Uterus (tissue), 4 donors: ENCODE data around the gene P2RY13. TPM values are rescaled to one million over a fixed set of nuclear protein-coding genes. Genes with fewer than 3 reads are reported as not detected.

Source experiments
- DNase-seq, 2 donors: peaks; one replicate each; pipeline ENCODE4 v3.0.0-alpha.2; 2019 to 2020
- H3K27ac ChIP-seq, 2 donors: fragments of 200-600 bp; sonication (generic); 1 replicate in 1 of 2; 2 replicates in 1 of 2; pipeline ENCODE4 v1.5.1; 2016 to 2018
- H3K27me3 ChIP-seq, 2 donors: fragments of 200-600 bp; sonication (generic); one replicate each; pipeline ENCODE4 v1.5.1; 2018 to 2019; ENCODE audit warnings: control low read depth in 1 of 2
- H3K36me3 ChIP-seq, 2 donors: fragments of 200-600 bp; sonication (generic); one replicate each; pipeline ENCODE4 v1.5.1; 2019; ENCODE audit warnings: control low read depth in 1 of 2
- H3K4me1 ChIP-seq, 2 donors: fragments of 200-600 bp; sonication (generic); one replicate each; pipeline ENCODE4 v1.5.1; 2018 to 2019; ENCODE audit warnings: control low read depth in 1 of 2
- H3K4me3 ChIP-seq, 2 donors: fragments of 200-600 bp; sonication (generic); 1 replicate in 1 of 2; 2 replicates in 1 of 2; pipeline ENCODE4 v1.5.1; 2018 to 2019; ENCODE audit warnings: mild to moderate bottlenecking in 1 of 2
- H3K9me3 ChIP-seq, 2 donors: fragments of 200-600 bp; sonication (generic); one replicate each; pipeline ENCODE4 v1.5.1; 2019; ENCODE audit warnings: control low read depth in 1 of 2
- POLR2A ChIP-seq, 2 donors: fragments of 450-650 bp; IDR thresholded peaks; one replicate each; pipeline ENCODE4 v1.6.1; 2016; ENCODE audit warnings: antibody characterized with exemption in 2 of 2, mild to moderate bottlenecking in 1 of 2, moderate library complexity in 1 of 2
- intact Hi-C: fragments of 100-400 bp; cut with DNase I; formaldehyde crosslinking; loops from one replicate; pipeline ENCODE4 v1.15.1; 2023; ENCODE audit warnings: low total_unique reads
- total RNA-seq, 4 donors: library from RNA; depleted of rRNA in 3 of 4; stranded (reverse); fragments of >200 nt in 3 of 4; gene quantifications; one replicate each; pipeline versions ENCODE4 v1.1.0 to v1.2.4, GENCODE V29; 2014 to 2023
- TF ChIP-seq, protein P1 (sequence below), 4 experiments: fragments of 200-600 bp in 2 of 4; fragments of 450-650 bp in 2 of 4; sonication (generic) in 2 of 4; IDR thresholded peaks; one replicate each; pipeline ENCODE4 v1.5.1; 2016 to 2019; ENCODE audit warnings: antibody characterized with exemption in 4 of 4, mild to moderate bottlenecking in 2 of 4, moderate library complexity in 1 of 4
- donor health status: DM: yes; HTN: yes; CAD: no.

P2RY13 gene
- total RNA-seq, 4 donors from 2014 or later, result 0.88 to 1.5 (median 1.2) TPM

GRCh38 chr3:151282921-151283320 lies 46.4 kb downstream of the P2RY13 start:
- no peak for DNase-seq
- Histone ChIP-seq H3K36me3 (no peaks in the 10 kb centered on the region), H3K27me3 (no peaks in the 10 kb centered on the region), H3K9me3 (no peaks in the 10 kb centered on the region), H3K4me3 (no peak overlapping the region), H3K27ac (peak overlapping the region in 1 of 2 donors; percentile 51), H3K4me1 (peaks cover 4 to 5% of the 10 kb centered on the region in 2 donors)
- TF ChIP-seq, protein P1, sequence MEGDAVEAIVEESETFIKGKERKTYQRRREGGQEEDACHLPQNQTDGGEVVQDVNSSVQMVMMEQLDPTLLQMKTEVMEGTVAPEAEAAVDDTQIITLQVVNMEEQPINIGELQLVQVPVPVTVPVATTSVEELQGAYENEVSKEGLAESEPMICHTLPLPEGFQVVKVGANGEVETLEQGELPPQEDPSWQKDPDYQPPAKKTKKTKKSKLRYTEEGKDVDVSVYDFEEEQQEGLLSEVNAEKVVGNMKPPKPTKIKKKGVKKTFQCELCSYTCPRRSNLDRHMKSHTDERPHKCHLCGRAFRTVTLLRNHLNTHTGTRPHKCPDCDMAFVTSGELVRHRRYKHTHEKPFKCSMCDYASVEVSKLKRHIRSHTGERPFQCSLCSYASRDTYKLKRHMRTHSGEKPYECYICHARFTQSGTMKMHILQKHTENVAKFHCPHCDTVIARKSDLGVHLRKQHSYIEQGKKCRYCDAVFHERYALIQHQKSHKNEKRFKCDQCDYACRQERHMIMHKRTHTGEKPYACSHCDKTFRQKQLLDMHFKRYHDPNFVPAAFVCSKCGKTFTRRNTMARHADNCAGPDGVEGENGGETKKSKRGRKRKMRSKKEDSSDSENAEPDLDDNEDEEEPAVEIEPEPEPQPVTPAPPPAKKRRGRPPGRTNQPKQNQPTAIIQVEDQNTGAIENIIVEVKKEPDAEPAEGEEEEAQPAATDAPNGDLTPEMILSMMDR (IDR thresholded peaks at IDR 0.05), result peak; percentile 63 to 83 (median 66)
- TF ChIP-seq POLR2A (IDR thresholded peaks at IDR 0.05), result no peak
- intact Hi-C loops, result loop anchor here (10.0 kb wide), 1 partner anchor 58 kb away; no protein-coding TSS in a partner anchor

DNA sequence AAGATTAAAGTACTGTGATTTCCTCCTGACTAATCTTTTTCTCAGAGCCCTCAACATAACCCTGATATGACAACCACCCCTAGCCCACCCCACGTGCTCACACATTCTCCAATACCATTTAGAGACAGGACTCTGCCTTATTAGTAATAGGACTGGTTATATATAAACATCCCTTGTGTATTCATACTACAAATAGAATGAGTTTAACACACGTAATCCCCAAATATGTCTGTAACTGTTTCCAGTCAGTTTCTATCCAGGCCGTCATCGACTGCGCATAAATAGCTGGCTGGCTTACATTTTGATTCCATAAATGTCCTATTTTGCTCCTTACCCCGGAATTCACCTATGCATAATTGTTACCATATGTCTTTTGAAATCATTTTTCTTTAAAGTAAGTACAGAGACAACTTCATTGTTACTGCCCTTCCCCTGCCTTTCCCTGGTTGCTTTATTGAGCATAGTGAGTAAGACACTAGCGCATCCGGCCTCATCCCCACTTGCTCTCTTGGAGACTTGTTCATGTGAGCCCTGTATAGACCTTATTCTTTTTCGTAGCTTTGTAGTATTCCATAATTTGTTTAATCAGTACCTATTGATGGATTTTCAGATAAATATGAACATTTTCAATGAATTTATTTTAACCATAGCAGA lies 47.6 kb downstream of the P2RY13 start:
- H3K4me3 ChIP-seq, result no peak overlapping the region
- peaks cover 4 to 5% of the 10 kb centered on the region in 2 donors for H3K4me1 ChIP-seq
- intact Hi-C loops, result loop anchor here (10.0 kb wide), 1 partner anchor 57 kb away; no protein-coding TSS in a partner anchor
- no peaks in the 10 kb centered on the region for H3K27me3 ChIP-seq
- no peak for DNase-seq
- H3K9me3 ChIP-seq, result no peaks in the 10 kb centered on the region
- TF ChIP-seq POLR2A (IDR thresholded peaks at IDR 0.05), result no peak
- TF ChIP-seq, protein P1 (IDR thresholded peaks at IDR 0.05), result no peak
- H3K27ac ChIP-seq, result peak overlapping the region in 1 of 2 donors; percentile 2
- H3K36me3 ChIP-seq, result no peaks in the 10 kb centered on the region

- Histone ChIP-seq H3K36me3 (no peaks in the 10 kb centered on the region), H3K27ac (no peak within 1 kb of the TSS), H3K4me1 (no peaks in the 10 kb centered on the region), H3K27me3 (no peaks in the 10 kb centered on the region), H3K9me3 (no peaks in the 10 kb centered on the region), H3K4me3 (no peak within 1 kb of the TSS)
- no peak for DNase-seq
- intact Hi-C loops, result no loop called here
- TF ChIP-seq, protein P1 (IDR thresholded peaks at IDR 0.05), result no peak
- TF ChIP-seq POLR2A (IDR thresholded peaks at IDR 0.05), result no peak
These were observed 51.1 kb downstream of the P2RY13 start, which contains the start of gene P2RY14 for GRCh38 chr3:151278230-151278629. Gene P2RY14 (minus strand): TSS chr3:151278542. CDS start chr3:151214316, 64,226 bp downstream.

DNA sequence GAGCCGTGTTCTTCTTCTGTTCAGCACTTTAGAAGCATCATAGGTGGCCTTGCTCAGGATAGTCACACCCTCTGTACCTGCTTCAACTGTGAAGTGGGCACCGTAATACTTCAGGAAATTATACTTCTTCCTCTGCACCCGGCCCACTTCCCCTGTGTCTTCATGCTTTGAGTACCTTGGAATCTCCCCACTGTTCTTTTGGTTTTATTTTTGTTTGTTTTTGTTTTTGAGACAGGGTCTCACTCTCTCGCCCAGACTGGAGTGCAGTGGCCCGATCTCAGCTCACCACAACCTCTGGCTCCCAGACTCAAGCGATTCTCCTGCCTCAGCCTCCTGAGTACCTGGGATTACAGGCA lies 52.7 kb downstream of the P2RY13 start:
- intact Hi-C loops, result no loop called here
- no peaks in the 10 kb centered on the region for H3K9me3 ChIP-seq
- no peak overlapping the region for H3K4me3 ChIP-seq
- no peak overlapping the region for H3K27ac ChIP-seq
- H3K36me3 ChIP-seq, result no peaks in the 10 kb centered on the region
- no peak for DNase-seq
- H3K4me1 ChIP-seq, result no peaks in the 10 kb centered on the region
- H3K27me3 ChIP-seq, result no peaks in the 10 kb centered on the region
- no peak for TF ChIP-seq POLR2A (IDR thresholded peaks at IDR 0.05)
- TF ChIP-seq, protein P1 (IDR thresholded peaks at IDR 0.05), result no peak

Other genes with a start within 250 kb of the P2RY13 start
- 10 to 100 TPM in 1 of 4 donors, 1 to 10 TPM in 1, under 1 TPM in 2; 0.51 to 12.7 (median 3.1) TPM for gene MED12L, start 243.9 kb downstream of the P2RY13 start, total RNA-seq
- gene GPR171, start 126.3 kb downstream of the P2RY13 start, total RNA-seq, result under 1 TPM in 2 of 4 donors, not detected in 2; 0.34 to 0.48 TPM
- gene P2RY14, start 51.0 kb downstream of the P2RY13 start, total RNA-seq, result 1 to 10 TPM in 1 of 4 donors, under 1 TPM in 3; 0.51 to 2.6 (median 0.61) TPM
- gene GPR87, start 12.7 kb downstream of the P2RY13 start, total RNA-seq, result under 1 TPM in 1 of 4 donors, not detected in 3; 0.21 TPM
- gene P2RY12, start 55.2 kb upstream of the P2RY13 start, total RNA-seq, result 1 to 10 TPM in 2 of 4 donors, under 1 TPM in 1, not detected in 1; 0.95 to 6.2 (median 3.1) TPM
- 10 to 100 TPM in 1 of 4 donors, 1 to 10 TPM in 3; 3.5 to 14.9 (median 7.0) TPM for gene IGSF10, start 131.5 kb upstream of the P2RY13 start, total RNA-seq